GM12872 (cell line): ENCODE measurements around the gene PLD2.

Experiments used
- CTCF ChIP-seq: IDR thresholded peaks from 3 replicates; pipeline ENCODE4 v1.5.1; 2011; ENCODE audit warnings: low read depth, mild to moderate bottlenecking, low read length, moderate library complexity; ENCODE audit not compliant: insufficient read depth

The PLD2 gene

GRCh38 chr17:4810696-4811290 is 3.8 kb downstream of the PLD2 start:
- no peak for TF ChIP-seq CTCF

- no peak for TF ChIP-seq CTCF
Observed at GRCh38 chr17:4811471-4811870, 4.5 kb downstream of the PLD2 start.

- no peak for TF ChIP-seq CTCF
Observed at GRCh38 chr17:4812690-4813089, 5.7 kb downstream of the PLD2 start.

- peak; percentile 20; the same call in 1 of the 3 replicates for TF ChIP-seq CTCF
Observed at GRCh38 chr17:4815043-4815675, 8.2 kb downstream of the PLD2 start.

GRCh38 chr17:4816826-4817225 is 9.9 kb downstream of the PLD2 start:
- TF ChIP-seq CTCF, result no peak

- TF ChIP-seq CTCF, result no peak
Observed at GRCh38 chr17:4818276-4818675, 11.3 kb downstream of the PLD2 start.

- TF ChIP-seq CTCF, result no peak
Observed at GRCh38 chr17:4822835-4823234, 15.9 kb downstream of the PLD2 start.
